ENCODE results near the gene AGO1. TPM values are rescaled to one million over a fixed set of nuclear protein-coding genes. Genes with fewer than 3 reads are reported as not detected.

AGO1 gene
- total RNA-seq, 1 experiment from 2014 or later, result 36.2 TPM

- Histone ChIP-seq H3K27ac (ENCODE audit: low read depth, low read length) (no peak overlapping the region), H3K9ac (ENCODE audit: low read length) (no peak overlapping the region), H4K20me1 (ENCODE audit: insufficient read depth) (no peaks in the 10 kb centered on the region), H3K9me2 (ENCODE audit: insufficient read depth) (no peaks in the 10 kb centered on the region), H3K4me2 (ENCODE audit: low read length) (no peak overlapping the region), H3K79me2 (ENCODE audit: insufficient read depth, low read length) (no peaks in the 10 kb centered on the region), H3K27me3 (ENCODE audit: insufficient read depth, low read length) (no peaks in the 10 kb centered on the region), H3K4me3 (replicated peaks in 1 of 2; ENCODE audit: low read depth in 1 of 2, low read length in 2 of 2) (no peak overlapping the region), H3K4me1 (ENCODE audit: control insufficient read depth in 1 of 2, insufficient read depth in 2 of 2, low read length in 2 of 2) (no peaks in the 10 kb centered on the region), H2AFZ (ENCODE audit: low read depth, low read length, poor library complexity, severe bottlenecking) (no peak overlapping the region), H3K36me3 (ENCODE audit: control insufficient read depth in 1 of 2, insufficient read depth in 2 of 2, low read length in 2 of 2) (no peaks in the 10 kb centered on the region), H3K9me3 (ENCODE audit: control insufficient read depth in 1 of 2, insufficient read depth in 1 of 2, low read depth in 1 of 2, low read length in 2 of 2) (no peaks in the 10 kb centered on the region)
- no peak for ATAC-seq
- DNase-seq (ENCODE audit: low read depth, low spot score), result no peak
- ChIA-PET CTCF (interaction anchor here (1.5 kb wide), 1 partner anchor 12 kb away, joined by 4 read pairs; the partner anchor contains the start of gene AGO1), POLR2A (no interaction called here), RAD21 (ENCODE audit: low non-redundant PET in 1 of 2, low total read pairs in 2 of 2, uncharacterized antibody in 2 of 2, unreplicated experiment in 2 of 2) (no interaction called here)
- intact Hi-C loops (cut with micrococcal nuclease), result no loop called here
- no peak for TF ChIP-seq SRF (IDR thresholded peaks at IDR 0.05; ENCODE audit: low read depth)
- no peak for TF ChIP-seq MAX (IDR thresholded peaks at IDR 0.05)
- no peak for TF ChIP-seq TCF7L2 (IDR thresholded peaks at IDR 0.05; ENCODE audit: borderline replicate concordance, extremely low read depth, insufficient read depth, insufficient read length)
- TF ChIP-seq YY1 (IDR thresholded peaks at IDR 0.05; ENCODE audit: extremely low read depth, insufficient replicate concordance, low read depth, low read length), result no peak
- TF ChIP-seq ZNF274 (IDR thresholded peaks at IDR 0.05; ENCODE audit: low read depth, low read length), result no peak
- TF ChIP-seq, protein P1, sequence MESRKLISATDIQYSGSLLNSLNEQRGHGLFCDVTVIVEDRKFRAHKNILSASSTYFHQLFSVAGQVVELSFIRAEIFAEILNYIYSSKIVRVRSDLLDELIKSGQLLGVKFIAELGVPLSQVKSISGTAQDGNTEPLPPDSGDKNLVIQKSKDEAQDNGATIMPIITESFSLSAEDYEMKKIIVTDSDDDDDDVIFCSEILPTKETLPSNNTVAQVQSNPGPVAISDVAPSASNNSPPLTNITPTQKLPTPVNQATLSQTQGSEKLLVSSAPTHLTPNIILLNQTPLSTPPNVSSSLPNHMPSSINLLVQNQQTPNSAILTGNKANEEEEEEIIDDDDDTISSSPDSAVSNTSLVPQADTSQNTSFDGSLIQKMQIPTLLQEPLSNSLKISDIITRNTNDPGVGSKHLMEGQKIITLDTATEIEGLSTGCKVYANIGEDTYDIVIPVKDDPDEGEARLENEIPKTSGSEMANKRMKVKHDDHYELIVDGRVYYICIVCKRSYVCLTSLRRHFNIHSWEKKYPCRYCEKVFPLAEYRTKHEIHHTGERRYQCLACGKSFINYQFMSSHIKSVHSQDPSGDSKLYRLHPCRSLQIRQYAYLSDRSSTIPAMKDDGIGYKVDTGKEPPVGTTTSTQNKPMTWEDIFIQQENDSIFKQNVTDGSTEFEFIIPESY (IDR thresholded peaks at IDR 0.05; ENCODE audit: extremely low read depth, insufficient replicate concordance, low read length), result no peak
- no peak for TF ChIP-seq ELF1 (IDR thresholded peaks at IDR 0.05; ENCODE audit: borderline replicate concordance, low read depth)
- no peak for TF ChIP-seq ATF3 (IDR thresholded peaks at IDR 0.05)
- TF ChIP-seq JUND (IDR thresholded peaks at IDR 0.05), result no peak
- TF ChIP-seq EGR1 (IDR thresholded peaks at IDR 0.05; ENCODE audit: low read depth), result no peak
- TF ChIP-seq ZFX (IDR thresholded peaks at IDR 0.05), result no peak
- no peak for TF ChIP-seq CBX3 (IDR thresholded peaks at IDR 0.05; ENCODE audit: low read depth)
- TF ChIP-seq, protein P2, sequence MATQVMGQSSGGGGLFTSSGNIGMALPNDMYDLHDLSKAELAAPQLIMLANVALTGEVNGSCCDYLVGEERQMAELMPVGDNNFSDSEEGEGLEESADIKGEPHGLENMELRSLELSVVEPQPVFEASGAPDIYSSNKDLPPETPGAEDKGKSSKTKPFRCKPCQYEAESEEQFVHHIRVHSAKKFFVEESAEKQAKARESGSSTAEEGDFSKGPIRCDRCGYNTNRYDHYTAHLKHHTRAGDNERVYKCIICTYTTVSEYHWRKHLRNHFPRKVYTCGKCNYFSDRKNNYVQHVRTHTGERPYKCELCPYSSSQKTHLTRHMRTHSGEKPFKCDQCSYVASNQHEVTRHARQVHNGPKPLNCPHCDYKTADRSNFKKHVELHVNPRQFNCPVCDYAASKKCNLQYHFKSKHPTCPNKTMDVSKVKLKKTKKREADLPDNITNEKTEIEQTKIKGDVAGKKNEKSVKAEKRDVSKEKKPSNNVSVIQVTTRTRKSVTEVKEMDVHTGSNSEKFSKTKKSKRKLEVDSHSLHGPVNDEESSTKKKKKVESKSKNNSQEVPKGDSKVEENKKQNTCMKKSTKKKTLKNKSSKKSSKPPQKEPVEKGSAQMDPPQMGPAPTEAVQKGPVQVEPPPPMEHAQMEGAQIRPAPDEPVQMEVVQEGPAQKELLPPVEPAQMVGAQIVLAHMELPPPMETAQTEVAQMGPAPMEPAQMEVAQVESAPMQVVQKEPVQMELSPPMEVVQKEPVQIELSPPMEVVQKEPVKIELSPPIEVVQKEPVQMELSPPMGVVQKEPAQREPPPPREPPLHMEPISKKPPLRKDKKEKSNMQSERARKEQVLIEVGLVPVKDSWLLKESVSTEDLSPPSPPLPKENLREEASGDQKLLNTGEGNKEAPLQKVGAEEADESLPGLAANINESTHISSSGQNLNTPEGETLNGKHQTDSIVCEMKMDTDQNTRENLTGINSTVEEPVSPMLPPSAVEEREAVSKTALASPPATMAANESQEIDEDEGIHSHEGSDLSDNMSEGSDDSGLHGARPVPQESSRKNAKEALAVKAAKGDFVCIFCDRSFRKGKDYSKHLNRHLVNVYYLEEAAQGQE (IDR thresholded peaks at IDR 0.05; ENCODE audit: low read depth), result no peak
- BruUV-seq (replicated peaks), result no TSS peak
These were observed 12.2 kb upstream of the AGO1 start for GRCh38 chr1:35870651-35871309.

All from HCT116 (cell line).